UCSD-AML1 (cell line): ENCODE data around the gene SSC5D.
"Not testable (repeated sequence)": the region's sequence is repeated elsewhere in the genome, so short reads cannot be mapped to it uniquely, and the experiment has no call there.

Experiments
- DNase-seq: peaks from one replicate; lab custom pipeline; 2025; ENCODE audit not compliant: unreplicated experiment; lab: John Stamatoyannopoulos, UW

SSC5D gene

GRCh38 chr19:55487924-55488687 is at the start of gene SSC5D:
SSC5D (plus strand) TSS chr19:55488436; CDS start chr19:55488590, 154 bp downstream.
- DNase-seq: no peak

DNA sequence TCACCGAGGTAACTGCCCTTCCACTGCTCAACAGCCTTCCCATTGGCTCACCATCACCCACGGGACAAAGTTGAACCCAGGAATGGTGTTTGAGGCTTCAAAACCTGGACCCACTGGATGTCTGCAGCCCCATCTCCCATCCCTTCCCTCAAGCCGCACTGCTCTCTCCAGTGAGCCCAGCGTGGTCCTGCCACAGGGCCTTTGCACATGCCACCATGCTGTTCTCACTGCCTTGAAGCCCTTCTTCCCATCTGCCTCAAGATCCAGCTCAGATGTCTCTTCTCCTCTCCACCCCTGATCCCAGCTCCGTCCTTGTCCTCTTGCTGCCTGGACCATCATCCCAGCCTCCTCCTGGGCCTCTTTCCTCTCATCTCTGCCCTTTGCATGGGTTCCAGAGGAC is 49.2 kb upstream of the SSC5D start:
- no peak for DNase-seq

DNA sequence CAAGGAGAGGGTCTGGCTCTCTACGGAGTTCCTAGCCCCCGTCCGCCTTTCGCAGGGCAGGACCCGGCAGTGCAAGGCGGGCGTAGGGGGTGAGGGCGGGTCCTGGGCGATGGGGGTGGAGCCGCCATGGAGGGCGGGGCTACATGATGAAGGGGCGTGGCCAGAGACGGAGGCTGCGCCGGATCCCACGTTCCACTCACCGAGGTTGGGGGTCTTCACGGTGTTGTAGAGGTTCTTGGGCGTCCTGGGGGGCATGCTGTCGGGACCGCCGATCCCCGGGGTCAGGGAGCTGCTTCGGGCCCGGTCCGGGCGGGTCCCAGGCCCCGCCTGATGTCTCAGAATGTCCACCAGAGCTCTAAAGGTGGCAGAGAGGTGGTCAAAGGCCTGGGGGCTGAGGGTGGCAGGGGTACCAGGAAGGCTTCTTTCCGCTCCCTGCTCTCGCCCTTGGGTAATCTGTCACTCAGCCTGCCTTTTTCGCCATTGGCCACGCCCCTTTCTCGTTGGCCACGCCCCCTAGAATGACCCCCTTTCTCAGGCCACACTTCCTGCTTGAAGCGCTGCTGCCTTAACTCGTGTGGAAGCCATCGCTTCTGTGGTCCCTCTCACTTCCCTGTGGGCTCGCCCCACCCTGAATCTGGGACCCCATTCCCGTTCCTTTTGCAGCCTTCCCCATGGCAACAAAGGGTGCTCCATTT is 47.7 kb upstream of the SSC5D start:
- no peak for DNase-seq

GRCh38 chr19:55441319-55441691 is 46.9 kb upstream of the SSC5D start:
- DNase-seq: no peak

GRCh38 chr19:55441692-55442321 is 46.4 kb upstream of the SSC5D start:
- no peak for DNase-seq

DNA sequence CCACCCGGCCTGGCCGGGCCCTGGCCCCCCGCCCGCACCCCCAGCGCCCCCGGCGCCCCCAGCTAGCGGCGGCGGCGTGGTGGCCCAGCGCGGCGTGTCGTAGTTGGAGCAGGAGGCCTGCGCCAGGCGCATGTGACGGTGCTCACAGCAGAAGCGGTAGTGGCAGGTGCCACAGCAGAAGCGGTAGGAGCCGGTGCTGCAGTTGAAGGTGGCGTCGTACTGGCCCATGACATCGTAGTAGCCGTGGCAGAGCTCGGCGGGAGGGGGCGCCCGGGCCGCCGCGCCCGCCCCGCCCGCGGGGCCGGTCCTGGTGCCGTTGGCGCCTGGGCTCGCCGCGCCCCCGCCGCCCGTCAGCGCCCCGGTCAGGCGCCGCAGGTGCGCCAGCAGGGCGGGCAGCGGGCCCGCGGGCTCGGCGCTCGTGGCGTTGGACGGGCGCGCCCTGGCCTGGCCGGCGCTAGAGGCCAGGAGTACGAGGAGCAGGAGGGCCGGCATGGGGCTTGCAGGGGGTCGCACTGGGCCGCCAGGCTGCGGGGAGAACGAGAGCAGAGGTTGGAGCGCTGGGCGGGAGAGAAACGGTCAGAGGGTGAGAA is 45.8 kb upstream of the SSC5D start:
- no peak for DNase-seq

- DNase-seq: no peak
Observed at GRCh38 chr19:55443045-55443823, 45.0 kb upstream of the SSC5D start, which contains the start of gene SHISA7. SHISA7 (minus strand) TSS chr19:55443300; CDS start chr19:55442863, 437 bp downstream.

GRCh38 chr19:55443824-55444480 is 44.3 kb upstream of the SSC5D start:
- DNase-seq: no peak

- DNase-seq: no peak
Observed at GRCh38 chr19:55444646-55445045, 43.6 kb upstream of the SSC5D start.

- DNase-seq: no peak
Observed at GRCh38 chr19:55446060-55446459, 42.2 kb upstream of the SSC5D start.

GRCh38 chr19:55447421-55448174 is 40.6 kb upstream of the SSC5D start:
- no peak for DNase-seq

GRCh38 chr19:55448175-55448490 is 40.1 kb upstream of the SSC5D start:
- not testable (repeated sequence) for DNase-seq

- no peak for DNase-seq
Observed at GRCh38 chr19:55449469-55449868, 38.8 kb upstream of the SSC5D start.

- DNase-seq: no peak
Observed at GRCh38 chr19:55451163-55451964, 36.9 kb upstream of the SSC5D start.

DNA sequence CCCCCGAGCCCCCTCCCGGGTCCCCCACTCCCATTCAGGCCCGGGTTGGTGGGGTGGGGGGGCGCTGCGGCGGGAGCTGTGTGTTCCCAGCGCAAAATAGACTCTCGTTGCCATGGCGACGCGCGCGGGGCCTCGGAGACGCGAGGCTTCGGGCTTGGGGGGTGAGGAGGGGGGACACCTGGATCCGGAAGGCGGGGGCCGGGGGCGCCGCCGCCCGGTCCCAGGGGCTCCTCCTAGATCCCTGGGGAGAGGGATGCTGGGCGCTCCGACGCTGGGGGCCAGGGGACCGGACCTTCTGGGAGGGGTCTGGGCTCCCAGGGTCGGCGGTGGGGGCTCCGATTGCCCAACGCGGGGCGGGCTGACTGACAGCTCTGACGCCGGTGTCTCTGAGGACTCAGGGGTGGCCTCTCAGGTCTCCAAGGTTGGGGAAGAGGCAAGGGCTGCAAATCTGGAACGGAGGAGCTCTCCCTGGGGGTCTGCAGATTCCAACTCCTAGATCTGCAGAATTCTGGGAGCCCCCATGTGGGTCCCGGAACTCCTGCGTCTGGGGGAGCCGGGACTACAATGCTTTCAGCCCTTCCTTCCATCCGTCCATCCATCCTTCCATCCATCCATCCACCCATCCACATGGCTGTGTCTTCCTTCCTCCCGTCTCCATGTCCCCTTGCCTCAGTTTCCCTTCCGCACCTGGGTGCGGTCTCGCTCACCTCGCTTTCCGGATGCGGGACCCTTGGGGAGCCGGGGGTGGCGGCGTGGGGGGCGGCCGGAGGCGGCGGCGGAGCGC is 36.1 kb upstream of the SSC5D start:
- no peak for DNase-seq

GRCh38 chr19:55452749-55453346 is 35.4 kb upstream of the SSC5D start:
- no peak for DNase-seq

- no peak for DNase-seq
Observed at GRCh38 chr19:55453511-55454260, 34.5 kb upstream of the SSC5D start.
